Measurements from ENCODE around the gene RNF214.
"Not testable (repeated sequence)": the region's sequence is repeated elsewhere in the genome, so short reads cannot be mapped to it uniquely, and the experiment has no call there.

Gene RNF214

DNA sequence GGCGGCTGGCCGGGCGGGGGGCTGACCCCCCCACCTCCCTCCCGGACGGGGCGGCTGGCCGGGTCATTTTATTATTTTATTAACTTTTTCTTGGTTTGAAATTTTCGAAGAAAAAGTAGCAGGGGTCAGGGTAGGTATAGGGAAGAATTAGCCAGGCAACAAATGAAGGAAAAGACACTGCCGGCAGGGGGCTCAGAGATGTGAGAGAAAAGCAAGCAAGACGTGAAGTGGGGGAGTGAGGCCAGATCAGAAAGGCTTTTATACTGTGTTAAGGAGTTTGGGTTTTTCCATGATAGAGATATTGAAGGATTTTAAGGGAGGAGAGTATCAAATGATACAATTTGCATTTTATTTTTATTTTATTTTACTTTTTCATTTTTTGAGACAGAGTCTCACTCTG, 19.0 kb downstream of the RNF214 start:
- Histone ChIP-seq H3K9me3 (ENCODE audit: control insufficient read depth, insufficient read depth, low read length) (no peaks in the 10 kb centered on the region), H3K9ac (ENCODE audit: low read depth, low read length) (no peak overlapping the region), H3K27me3 (ENCODE audit: control insufficient read depth, insufficient read depth, low read length) (no peaks in the 10 kb centered on the region), H3K4me3 (ENCODE audit: low read depth, low read length) (no peak overlapping the region), H3K27ac (ENCODE audit: low read depth, low read length) (no peak overlapping the region), H3K4me1 (ENCODE audit: control insufficient read depth, insufficient read depth, low read length) (no peaks in the 10 kb centered on the region), H3K36me3 (ENCODE audit: control insufficient read depth, insufficient read depth, low read length) (peaks cover 59% of the 10 kb centered on the region)

- H3K4me1 ChIP-seq (ENCODE audit: control insufficient read depth, insufficient read depth, low read length) = no peaks in the 10 kb centered on the region
- H3K27ac ChIP-seq (ENCODE audit: low read depth, low read length) = no peak overlapping the region
- no peaks in the 10 kb centered on the region for H3K9me3 ChIP-seq (ENCODE audit: control insufficient read depth, insufficient read depth, low read length)
- H3K27me3 ChIP-seq (ENCODE audit: control insufficient read depth, insufficient read depth, low read length) = no peaks in the 10 kb centered on the region
- no peak overlapping the region for H3K4me3 ChIP-seq (ENCODE audit: low read depth, low read length)
- peaks cover 31% of the 10 kb centered on the region for H3K36me3 ChIP-seq (ENCODE audit: control insufficient read depth, insufficient read depth, low read length)
- no peak overlapping the region for H3K9ac ChIP-seq (ENCODE audit: low read depth, low read length)
Measured at GRCh38 chr11:117255966-117256365, 23.5 kb downstream of the RNF214 start.

- no peak overlapping the region for H3K9ac ChIP-seq (ENCODE audit: low read depth, low read length)
- no peaks in the 10 kb centered on the region for H3K27me3 ChIP-seq (ENCODE audit: control insufficient read depth, insufficient read depth, low read length)
- H3K9me3 ChIP-seq (ENCODE audit: control insufficient read depth, insufficient read depth, low read length) = no peaks in the 10 kb centered on the region
- no peak overlapping the region for H3K4me3 ChIP-seq (ENCODE audit: low read depth, low read length)
- H3K36me3 ChIP-seq (ENCODE audit: control insufficient read depth, insufficient read depth, low read length) = peaks cover 33% of the 10 kb centered on the region
- H3K27ac ChIP-seq (ENCODE audit: low read depth, low read length) = no peak overlapping the region
- no peaks in the 10 kb centered on the region for H3K4me1 ChIP-seq (ENCODE audit: control insufficient read depth, insufficient read depth, low read length)
Measured at GRCh38 chr11:117256573-117256972, 24.1 kb downstream of the RNF214 start.

DNA sequence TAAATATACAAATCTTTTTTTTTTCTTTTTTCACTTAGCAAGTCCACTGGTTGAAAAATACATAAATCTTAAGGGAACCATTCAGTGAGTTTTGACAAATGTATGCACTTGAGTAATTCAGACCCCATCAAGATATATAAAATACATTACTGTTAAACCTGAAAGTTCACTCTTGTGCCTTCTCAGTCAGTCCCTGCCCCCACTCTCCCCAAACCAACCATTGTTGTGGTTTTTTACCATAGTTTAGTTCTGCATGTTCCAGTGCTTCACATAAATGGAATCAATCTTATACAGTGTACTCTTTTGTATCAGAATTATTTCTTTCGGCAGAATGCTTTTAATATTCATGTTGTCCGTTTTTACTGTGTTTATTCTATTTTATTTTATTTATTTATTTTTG, 26.1 kb downstream of the RNF214 start:
- no peak overlapping the region for H3K9ac ChIP-seq (ENCODE audit: low read depth, low read length)
- no peaks in the 10 kb centered on the region for H3K9me3 ChIP-seq (ENCODE audit: control insufficient read depth, insufficient read depth, low read length)
- peaks cover 28% of the 10 kb centered on the region for H3K36me3 ChIP-seq (ENCODE audit: control insufficient read depth, insufficient read depth, low read length)
- no peaks in the 10 kb centered on the region for H3K27me3 ChIP-seq (ENCODE audit: control insufficient read depth, insufficient read depth, low read length)
- H3K4me1 ChIP-seq (ENCODE audit: control insufficient read depth, insufficient read depth, low read length) = no peaks in the 10 kb centered on the region
- no peak overlapping the region for H3K27ac ChIP-seq (ENCODE audit: low read depth, low read length)
- H3K4me3 ChIP-seq (ENCODE audit: low read depth, low read length) = no peak overlapping the region

- H3K4me1 ChIP-seq (ENCODE audit: control insufficient read depth, insufficient read depth, low read length) = no peaks in the 10 kb centered on the region
- no peak overlapping the region for H3K4me3 ChIP-seq (ENCODE audit: low read depth, low read length)
- no peak overlapping the region for H3K9ac ChIP-seq (ENCODE audit: low read depth, low read length)
- peaks cover 21% of the 10 kb centered on the region for H3K36me3 ChIP-seq (ENCODE audit: control insufficient read depth, insufficient read depth, low read length)
- H3K27ac ChIP-seq (ENCODE audit: low read depth, low read length) = no peak overlapping the region
- H3K9me3 ChIP-seq (ENCODE audit: control insufficient read depth, insufficient read depth, low read length) = no peaks in the 10 kb centered on the region
- H3K27me3 ChIP-seq (ENCODE audit: control insufficient read depth, insufficient read depth, low read length) = no peaks in the 10 kb centered on the region
Measured at GRCh38 chr11:117259417-117259816, 26.9 kb downstream of the RNF214 start.

DNA sequence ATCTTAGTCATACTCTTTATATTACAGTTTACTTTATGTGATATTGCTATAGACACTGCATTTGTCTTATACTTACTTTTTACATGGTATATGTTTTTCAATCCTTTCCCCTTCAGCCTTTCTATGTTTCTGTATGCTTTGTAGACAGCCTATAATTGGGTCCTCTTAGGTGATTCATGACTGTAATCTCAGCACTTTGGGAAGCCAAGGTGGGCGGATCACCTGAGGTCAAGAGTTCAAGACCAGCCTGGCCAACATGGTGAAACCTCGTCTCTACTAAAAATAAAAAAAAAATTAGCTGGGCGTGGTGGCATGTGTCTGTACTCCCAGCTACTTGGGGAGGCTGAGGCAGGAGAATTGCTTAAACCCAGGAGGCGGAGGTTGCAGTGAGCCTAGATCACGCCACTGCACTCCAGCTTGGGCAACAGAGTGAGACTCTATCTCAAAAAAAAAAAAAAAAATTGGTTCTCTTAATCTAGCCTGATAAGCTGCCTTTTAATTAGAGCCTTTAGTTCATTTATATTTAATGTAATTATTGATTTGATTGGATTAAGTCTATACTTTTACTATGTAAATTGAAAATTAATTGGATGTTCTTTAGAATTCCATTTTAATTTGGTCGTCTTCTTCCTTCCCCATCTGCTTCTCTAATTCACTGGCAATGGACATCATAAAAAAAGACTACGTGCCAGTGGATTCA, 32.3 kb downstream of the RNF214 start:
- not testable (repeated sequence) for H3K4me3 ChIP-seq (ENCODE audit: low read depth, low read length); H3K9me3 ChIP-seq (ENCODE audit: control insufficient read depth, insufficient read depth, low read length); H3K4me1 ChIP-seq (ENCODE audit: control insufficient read depth, insufficient read depth, low read length); H3K27me3 ChIP-seq (ENCODE audit: control insufficient read depth, insufficient read depth, low read length); H3K9ac ChIP-seq (ENCODE audit: low read depth, low read length); H3K27ac ChIP-seq (ENCODE audit: low read depth, low read length)
- H3K36me3 ChIP-seq (ENCODE audit: control insufficient read depth, insufficient read depth, low read length) = peaks cover 14% of the 10 kb centered on the region

- Histone ChIP-seq H3K9me3 (ENCODE audit: control insufficient read depth, insufficient read depth, low read length) (no peaks in the 10 kb centered on the region), H3K27ac (ENCODE audit: low read depth, low read length) (no peak overlapping the region), H3K9ac (ENCODE audit: low read depth, low read length) (no peak overlapping the region), H3K36me3 (ENCODE audit: control insufficient read depth, insufficient read depth, low read length) (peaks cover 13% of the 10 kb centered on the region), H3K4me3 (ENCODE audit: low read depth, low read length) (no peak overlapping the region), H3K27me3 (ENCODE audit: control insufficient read depth, insufficient read depth, low read length) (no peaks in the 10 kb centered on the region), H3K4me1 (ENCODE audit: control insufficient read depth, insufficient read depth, low read length) (peaks cover 4% of the 10 kb centered on the region; the same call in 1 of the 2 replicates)
Measured at GRCh38 chr11:117265745-117266144, 33.3 kb downstream of the RNF214 start.

GRCh38 chr11:117269856-117270255, 37.4 kb downstream of the RNF214 start:
- peaks cover 4% of the 10 kb centered on the region; the same call in 1 of the 2 replicates for H3K4me1 ChIP-seq (ENCODE audit: control insufficient read depth, insufficient read depth, low read length)
- no peaks in the 10 kb centered on the region for H3K27me3 ChIP-seq (ENCODE audit: control insufficient read depth, insufficient read depth, low read length)
- H3K9ac ChIP-seq (ENCODE audit: low read depth, low read length) = no peak overlapping the region
- H3K4me3 ChIP-seq (ENCODE audit: low read depth, low read length) = no peak overlapping the region
- H3K27ac ChIP-seq (ENCODE audit: low read depth, low read length) = no peak overlapping the region
- no peaks in the 10 kb centered on the region for H3K9me3 ChIP-seq (ENCODE audit: control insufficient read depth, insufficient read depth, low read length)
- peaks cover 3% of the 10 kb centered on the region; the same call in 1 of the 2 replicates for H3K36me3 ChIP-seq (ENCODE audit: control insufficient read depth, insufficient read depth, low read length)

- Histone ChIP-seq H3K27me3 (ENCODE audit: control insufficient read depth, insufficient read depth, low read length) (no peaks in the 10 kb centered on the region), H3K4me3 (ENCODE audit: low read depth, low read length) (no peak overlapping the region), H3K36me3 (ENCODE audit: control insufficient read depth, insufficient read depth, low read length) (0 out of 2 replicates have a peak, but pooled peaks cover 7% of the 10 kb centered on the region)
Measured at GRCh38 chr11:117271208-117271607, 38.7 kb downstream of the RNF214 start.

DNA sequence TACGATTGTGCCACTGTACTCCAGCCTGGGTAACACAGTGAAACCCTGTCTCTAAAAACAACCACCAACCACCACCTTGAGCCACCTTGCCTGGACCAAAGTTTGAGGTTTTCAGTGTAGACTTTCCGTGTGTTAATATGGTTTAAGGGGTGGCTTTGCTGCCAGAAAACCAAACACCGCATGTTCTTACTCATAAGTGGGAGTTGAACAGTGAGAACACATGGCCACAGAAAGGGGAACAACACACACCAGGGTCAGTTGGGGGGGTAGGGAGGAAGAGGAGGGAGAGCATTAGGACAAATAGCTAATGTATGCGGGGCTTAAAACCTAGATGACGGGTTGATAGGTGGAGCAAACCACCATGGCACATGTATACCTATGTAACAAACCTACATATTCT, 39.7 kb downstream of the RNF214 start:
- not testable (repeated sequence) for H3K9ac ChIP-seq (ENCODE audit: low read depth, low read length); H3K4me3 ChIP-seq (ENCODE audit: low read depth, low read length); H3K4me1 ChIP-seq (ENCODE audit: control insufficient read depth, insufficient read depth, low read length); H3K9me3 ChIP-seq (ENCODE audit: control insufficient read depth, insufficient read depth, low read length); H3K27ac ChIP-seq (ENCODE audit: low read depth, low read length); H3K36me3 ChIP-seq (ENCODE audit: control insufficient read depth, insufficient read depth, low read length); H3K27me3 ChIP-seq (ENCODE audit: control insufficient read depth, insufficient read depth, low read length)

More at GRCh38 chr11:117271208-117271607, 38.7 kb downstream of the RNF214 start:
- Histone ChIP-seq H3K27ac (ENCODE audit: low read depth, low read length) (no peak overlapping the region), H3K4me1 (ENCODE audit: control insufficient read depth, insufficient read depth, low read length) (peaks cover 4% of the 10 kb centered on the region; the same call in 1 of the 2 replicates), H3K9me3 (ENCODE audit: control insufficient read depth, insufficient read depth, low read length) (no peaks in the 10 kb centered on the region), H3K9ac (ENCODE audit: low read depth, low read length) (no peak overlapping the region)

DNA sequence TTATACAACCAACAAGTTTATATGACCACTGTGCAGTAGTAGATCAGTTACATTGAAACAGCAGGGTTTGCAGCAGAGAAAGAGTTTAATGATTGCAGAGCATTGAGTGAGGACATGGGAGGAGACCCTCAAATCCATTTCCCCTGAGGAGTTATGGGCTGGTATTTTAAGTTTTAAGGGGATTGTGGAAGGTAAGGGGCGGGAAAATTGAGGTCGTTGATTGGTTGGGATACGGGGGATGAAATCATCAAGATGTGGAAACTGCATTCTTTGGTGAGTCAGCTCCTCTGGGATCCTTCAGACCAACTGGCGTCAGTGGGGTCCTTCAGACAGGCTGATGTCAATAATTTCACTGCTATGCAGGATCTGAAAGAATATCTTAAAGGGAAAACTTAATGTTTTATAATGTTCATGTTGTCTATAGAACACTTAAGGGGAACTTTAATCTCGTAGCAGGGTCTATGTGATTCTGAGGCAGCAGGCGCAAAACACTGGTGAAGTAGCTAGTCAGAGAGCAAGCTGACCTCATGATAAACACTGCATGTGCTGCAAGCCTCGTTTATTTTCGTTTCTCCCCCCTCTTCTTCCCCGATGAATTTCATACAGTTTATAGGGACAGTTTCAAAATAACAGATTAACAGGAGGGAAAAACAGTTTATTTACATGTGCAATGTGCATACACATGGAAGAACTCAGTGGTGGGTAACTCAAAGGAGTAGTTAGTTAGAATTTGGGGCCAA, 41.2 kb downstream of the RNF214 start:
- no peak overlapping the region for H3K4me3 ChIP-seq (ENCODE audit: low read depth, low read length)
- peak overlapping the region; percentile 17 for H3K27ac ChIP-seq (ENCODE audit: low read depth, low read length)
- H3K36me3 ChIP-seq (ENCODE audit: control insufficient read depth, insufficient read depth, low read length) = 0 out of 2 replicates have a peak, but pooled peaks cover 7% of the 10 kb centered on the region
- no peaks in the 10 kb centered on the region for H3K4me1 ChIP-seq (ENCODE audit: control insufficient read depth, insufficient read depth, low read length)
- H3K9me3 ChIP-seq (ENCODE audit: control insufficient read depth, insufficient read depth, low read length) = no peaks in the 10 kb centered on the region
- no peak overlapping the region for H3K9ac ChIP-seq (ENCODE audit: low read depth, low read length)
- H3K27me3 ChIP-seq (ENCODE audit: control insufficient read depth, insufficient read depth, low read length) = no peaks in the 10 kb centered on the region
